Lung (tissue), 12 donors: ENCODE measurements around the gene GTF2IRD1. TPM values are rescaled to one million over a fixed set of nuclear protein-coding genes. Genes with fewer than 3 reads are reported as not detected.

Experiments used
- ATAC-seq: fragments of 200-7000 bp; cut with Tn5 transposase; one replicate; pipeline ENCODE4 v1.9.1; 2020; ENCODE audit warnings: moderate number of reproducible peaks; ENCODE audit not compliant: insufficient read depth, low FRiP score
- DNase-seq, 3 donors: peaks; one replicate each; pipeline ENCODE4 v3.0.0-alpha.2; 2013 to 2017
- H3K27ac ChIP-seq, 2 donors: one replicate each; pipeline ENCODE4 v1.5.1; 2013; ENCODE audit warnings: mild to moderate bottlenecking in 2 of 2, moderate library complexity in 2 of 2, control low read depth in 1 of 2, inconsistent platforms in 1 of 2, low read depth in 1 of 2, low read length in 1 of 2
- H3K27me3 ChIP-seq, 3 donors: one replicate each; pipeline ENCODE4 v1.5.1; 2013; ENCODE audit warnings: low read length in 2 of 3; ENCODE audit not compliant: control insufficient read depth in 3 of 3, insufficient read depth in 3 of 3
- H3K36me3 ChIP-seq, 4 donors: one replicate each; pipeline ENCODE4 v1.5.1; 2013; ENCODE audit warnings: low read length in 4 of 4, mild to moderate bottlenecking in 1 of 4, moderate library complexity in 1 of 4; ENCODE audit not compliant: control insufficient read depth in 4 of 4, insufficient read depth in 4 of 4
- H3K4me1 ChIP-seq, 5 donors: one replicate each; pipeline ENCODE4 v1.5.1; 2013; ENCODE audit warnings: low read length in 5 of 5, mild to moderate bottlenecking in 2 of 5, moderate library complexity in 1 of 5; ENCODE audit not compliant: control insufficient read depth in 5 of 5, insufficient read depth in 5 of 5
- H3K4me3 ChIP-seq: one replicate; pipeline ENCODE4 v1.5.1; 2013; ENCODE audit warnings: mild to moderate bottlenecking, control low read depth, moderate library complexity
- H3K9ac ChIP-seq, 2 donors: one replicate each; pipeline ENCODE4 v1.5.1; 2013; ENCODE audit warnings: low read length in 2 of 2, control low read depth in 1 of 2; ENCODE audit not compliant: insufficient read depth in 1 of 2
- H3K9me3 ChIP-seq, 4 donors: one replicate each; pipeline ENCODE4 v1.5.1; 2013; ENCODE audit warnings: low read length in 3 of 4, mild to moderate bottlenecking in 1 of 4, moderate library complexity in 1 of 4; ENCODE audit not compliant: control insufficient read depth in 4 of 4, insufficient read depth in 3 of 4
- WGBS, 2 donors: extraction: QIAGEN DNeasy Blood & Tissue Kit; methylation state at CpG; one replicate each; pipeline ENCODE4 v1.1.7; 2013; 5-methylcytosine and 5-hydroxymethylcytosine counted together
- polyA plus RNA-seq, 2 donors: library from polyadenylated mRNA; stranded (reverse); fragments of 200-250 nt; gene quantifications; one replicate each; pipeline ENCODE4 v1.2.1, GENCODE V29; 2013
- total RNA-seq, 2 donors: library from RNA; depleted of rRNA in 1 of 2; stranded (reverse); fragments of >200 nt in 1 of 2; gene quantifications; one replicate each; pipeline ENCODE4 v1.2.1, GENCODE V29; 2014 to 2021
- TF ChIP-seq, protein P1 (sequence below): IDR thresholded peaks from 2 replicates; pipeline ENCODE4 v1.5.1; 2012; ENCODE audit warnings: mild to moderate bottlenecking; ENCODE audit errors: control extremely low read depth, extremely low read depth
- donor health status: control.
- donor health status: control.
- donor health status: Bipolar disorder and iron deficiency.
- donor health status: healthy.
- donor health status: DM: yes; HTN: yes; CAD: no.

The GTF2IRD1 gene
- total and polyA plus RNA-seq, 4 donors, result 9.3 to 24.1 (median 17.2) TPM

DNA sequence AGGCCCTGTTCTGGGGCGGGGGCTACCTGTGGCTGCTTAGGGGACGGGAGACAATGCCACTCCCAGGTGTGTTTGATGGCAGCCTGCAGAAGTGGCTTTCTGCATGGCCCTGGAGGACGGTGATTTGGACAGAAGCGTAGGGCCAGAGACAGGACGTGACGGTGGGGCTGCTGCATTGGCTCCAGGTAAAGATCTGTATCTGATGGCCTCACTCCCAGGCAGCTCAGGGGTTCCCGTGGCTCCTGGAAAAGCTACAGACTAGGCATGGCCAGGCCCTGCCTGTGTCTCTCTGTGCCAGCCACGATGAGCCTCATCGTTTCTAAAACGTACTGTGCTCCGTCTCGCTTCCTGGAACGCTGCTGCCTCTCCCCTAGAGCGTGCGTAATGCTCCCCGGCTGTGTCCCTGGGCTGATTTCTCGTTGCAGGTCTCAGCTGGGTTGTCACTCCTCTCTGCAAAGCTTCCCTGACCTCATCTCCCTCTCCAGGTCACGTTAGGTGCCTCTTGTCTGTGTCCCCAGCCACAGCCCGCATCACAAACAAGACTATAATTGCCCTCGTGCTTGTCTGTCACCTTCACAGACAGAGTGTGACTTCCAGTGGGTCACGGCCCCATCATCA lies 12.6 kb downstream of the GTF2IRD1 start:
- Histone ChIP-seq H3K27me3 (no peaks in the 10 kb centered on the region), H3K9ac (no peak overlapping the region), H3K9me3 (no peaks in the 10 kb centered on the region), H3K36me3 (no peaks in the 10 kb centered on the region), H3K27ac (peak overlapping the region in 1 of 2 donors; percentile 94), H3K4me1 (peaks cover 0 to 6% (median 0%) of the 10 kb centered on the region in 5 donors), H3K4me3 (no peak overlapping the region)
- ATAC-seq (no peak), DNase-seq (no peak)
- TF ChIP-seq, protein P1, sequence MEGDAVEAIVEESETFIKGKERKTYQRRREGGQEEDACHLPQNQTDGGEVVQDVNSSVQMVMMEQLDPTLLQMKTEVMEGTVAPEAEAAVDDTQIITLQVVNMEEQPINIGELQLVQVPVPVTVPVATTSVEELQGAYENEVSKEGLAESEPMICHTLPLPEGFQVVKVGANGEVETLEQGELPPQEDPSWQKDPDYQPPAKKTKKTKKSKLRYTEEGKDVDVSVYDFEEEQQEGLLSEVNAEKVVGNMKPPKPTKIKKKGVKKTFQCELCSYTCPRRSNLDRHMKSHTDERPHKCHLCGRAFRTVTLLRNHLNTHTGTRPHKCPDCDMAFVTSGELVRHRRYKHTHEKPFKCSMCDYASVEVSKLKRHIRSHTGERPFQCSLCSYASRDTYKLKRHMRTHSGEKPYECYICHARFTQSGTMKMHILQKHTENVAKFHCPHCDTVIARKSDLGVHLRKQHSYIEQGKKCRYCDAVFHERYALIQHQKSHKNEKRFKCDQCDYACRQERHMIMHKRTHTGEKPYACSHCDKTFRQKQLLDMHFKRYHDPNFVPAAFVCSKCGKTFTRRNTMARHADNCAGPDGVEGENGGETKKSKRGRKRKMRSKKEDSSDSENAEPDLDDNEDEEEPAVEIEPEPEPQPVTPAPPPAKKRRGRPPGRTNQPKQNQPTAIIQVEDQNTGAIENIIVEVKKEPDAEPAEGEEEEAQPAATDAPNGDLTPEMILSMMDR, result no peak
- WGBS, 2 donors, result 78 to 83% methylated on average over 21 of the region's 21 CpGs

GRCh38 chr7:74467876-74468275 lies 14.2 kb downstream of the GTF2IRD1 start:
- Histone ChIP-seq H3K4me1 (peaks cover 0 to 6% (median 0%) of the 10 kb centered on the region in 5 donors), H3K9ac (no peak overlapping the region), H3K4me3 (no peak overlapping the region), H3K27me3 (no peaks in the 10 kb centered on the region), H3K27ac (peak overlapping the region in 1 of 2 donors; percentile 88), H3K9me3 (no peaks in the 10 kb centered on the region), H3K36me3 (no peaks in the 10 kb centered on the region)
- TF ChIP-seq, protein P1, result no peak
- ATAC-seq, result no peak
- 82 to 90% methylated on average over 9 of the region's 9 CpGs for WGBS, 2 donors
- DNase-seq, result no peak

- H3K27ac ChIP-seq, result no peak overlapping the region
- H3K4me1 ChIP-seq, result no peaks in the 10 kb centered on the region
- DNase-seq, result no peak
Measured at GRCh38 chr7:74470504-74470903, 16.8 kb downstream of the GTF2IRD1 start.

More at GRCh38 chr7:74470504-74470903, 16.8 kb downstream of the GTF2IRD1 start:
- Histone ChIP-seq H3K36me3 (no peaks in the 10 kb centered on the region), H3K27me3 (no peaks in the 10 kb centered on the region), H3K4me3 (no peak overlapping the region), H3K9ac (no peak overlapping the region), H3K9me3 (no peaks in the 10 kb centered on the region)
- WGBS, 2 donors, result 96 to 99% methylated on average over 8 of the region's 8 CpGs
- no peak for ATAC-seq
- TF ChIP-seq, protein P1, result no peak
